ENCODE measurements around the gene ANKRD44.

ANKRD44 gene

GRCh38 chr2:197147942-197148341 lies 162.6 kb downstream of the ANKRD44 start:
- DNase-seq (ENCODE audit: low read depth) = no peak
- no peak overlapping the region for H3K4me3 ChIP-seq (ENCODE audit: low read length)
- no peak for TF ChIP-seq CTCF (conservative IDR thresholded peaks at IDR 0.05; ENCODE audit: low read depth, low read length)

GRCh38 chr2:197146995-197147394 lies 163.6 kb downstream of the ANKRD44 start:
- no peak for TF ChIP-seq CTCF (conservative IDR thresholded peaks at IDR 0.05; ENCODE audit: low read depth, low read length)
- no peak overlapping the region for H3K4me3 ChIP-seq (ENCODE audit: low read length)
- no peak for DNase-seq (ENCODE audit: low read depth)

- H3K4me3 ChIP-seq (ENCODE audit: low read length) = no peak overlapping the region
- DNase-seq (ENCODE audit: low read depth) = no peak
- no peak for TF ChIP-seq CTCF (conservative IDR thresholded peaks at IDR 0.05; ENCODE audit: low read depth, low read length)
Measured at GRCh38 chr2:197145471-197146056, 165.0 kb downstream of the ANKRD44 start.

GRCh38 chr2:197144183-197144582 lies 166.4 kb downstream of the ANKRD44 start:
- no peak for DNase-seq (ENCODE audit: low read depth)
- no peak overlapping the region for H3K4me3 ChIP-seq (ENCODE audit: low read length)
- no peak for TF ChIP-seq CTCF (conservative IDR thresholded peaks at IDR 0.05; ENCODE audit: low read depth, low read length)

GRCh38 chr2:197141702-197142473 lies 168.7 kb downstream of the ANKRD44 start:
- H3K4me3 ChIP-seq (ENCODE audit: low read length) = no peak overlapping the region
- TF ChIP-seq CTCF (conservative IDR thresholded peaks at IDR 0.05; ENCODE audit: low read depth, low read length) = no peak
- no peak for DNase-seq (ENCODE audit: low read depth)

- H3K4me3 ChIP-seq (ENCODE audit: low read length) = no peak overlapping the region
- no peak for TF ChIP-seq CTCF (conservative IDR thresholded peaks at IDR 0.05; ENCODE audit: low read depth, low read length)
- DNase-seq (ENCODE audit: low read depth) = no peak
Measured at GRCh38 chr2:197140045-197140444, 170.5 kb downstream of the ANKRD44 start.

GRCh38 chr2:197138506-197138905 lies 172.1 kb downstream of the ANKRD44 start:
- no peak for DNase-seq (ENCODE audit: low read depth)
- TF ChIP-seq CTCF (conservative IDR thresholded peaks at IDR 0.05; ENCODE audit: low read depth, low read length) = no peak
- H3K4me3 ChIP-seq (ENCODE audit: low read length) = no peak overlapping the region

Data from retinal pigment epithelial cell (primary cell).